OCI-LY3 (cell line): ENCODE measurements around the gene SUPV3L1.

Experiments
- EZH2phosphoT487 ChIP-seq: fragments of 200-600 bp; shearing (Covaris generic); IDR thresholded peaks from 2 replicates; pipeline ENCODE4 v1.6.1; 2018; ENCODE audit warnings: antibody characterized with exemption, mixed run types, low read depth
- TF ChIP-seq, protein P1 (sequence below): fragments of 200-600, 300-600 bp; sonication (generic); IDR thresholded peaks from 2 replicates; pipeline ENCODE4 v1.5.1; 2014; ENCODE audit warnings: antibody characterized with exemption, low read length, low read depth

DNA sequence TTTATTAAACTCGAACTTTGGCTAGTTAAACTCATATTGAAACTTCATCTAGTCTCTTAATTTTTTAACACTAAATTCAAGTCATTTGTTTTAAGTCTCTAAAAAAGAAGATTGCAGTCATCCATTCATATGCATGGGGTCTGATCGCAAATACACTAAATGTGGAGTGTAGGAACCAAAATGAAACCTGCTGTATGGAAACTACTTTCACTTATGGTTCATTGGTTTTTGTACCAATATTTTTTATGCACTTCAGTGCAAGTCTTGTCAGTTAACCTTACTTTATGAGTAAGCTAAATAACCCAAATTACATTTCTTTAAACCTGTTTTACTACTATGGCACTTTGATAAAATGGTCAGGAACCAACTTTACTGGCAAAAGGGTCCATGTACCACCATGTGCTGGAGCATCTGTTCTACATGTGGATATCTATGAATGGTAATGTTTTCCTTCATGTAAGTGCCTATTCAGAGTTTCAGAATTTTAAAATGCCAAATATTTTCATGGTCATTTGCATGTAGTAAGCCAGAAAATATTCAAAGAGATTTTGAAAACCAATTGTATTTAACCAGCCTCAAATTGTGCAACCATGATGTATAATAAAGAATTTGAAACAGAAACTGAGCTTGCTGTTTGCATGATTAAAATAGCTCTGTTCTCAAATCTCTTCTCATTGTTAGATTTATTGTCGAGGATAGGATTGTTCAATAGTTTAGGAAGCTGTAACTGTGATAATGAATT lies 7.6 kb upstream of the SUPV3L1 start:
- TF ChIP-seq, protein P1, sequence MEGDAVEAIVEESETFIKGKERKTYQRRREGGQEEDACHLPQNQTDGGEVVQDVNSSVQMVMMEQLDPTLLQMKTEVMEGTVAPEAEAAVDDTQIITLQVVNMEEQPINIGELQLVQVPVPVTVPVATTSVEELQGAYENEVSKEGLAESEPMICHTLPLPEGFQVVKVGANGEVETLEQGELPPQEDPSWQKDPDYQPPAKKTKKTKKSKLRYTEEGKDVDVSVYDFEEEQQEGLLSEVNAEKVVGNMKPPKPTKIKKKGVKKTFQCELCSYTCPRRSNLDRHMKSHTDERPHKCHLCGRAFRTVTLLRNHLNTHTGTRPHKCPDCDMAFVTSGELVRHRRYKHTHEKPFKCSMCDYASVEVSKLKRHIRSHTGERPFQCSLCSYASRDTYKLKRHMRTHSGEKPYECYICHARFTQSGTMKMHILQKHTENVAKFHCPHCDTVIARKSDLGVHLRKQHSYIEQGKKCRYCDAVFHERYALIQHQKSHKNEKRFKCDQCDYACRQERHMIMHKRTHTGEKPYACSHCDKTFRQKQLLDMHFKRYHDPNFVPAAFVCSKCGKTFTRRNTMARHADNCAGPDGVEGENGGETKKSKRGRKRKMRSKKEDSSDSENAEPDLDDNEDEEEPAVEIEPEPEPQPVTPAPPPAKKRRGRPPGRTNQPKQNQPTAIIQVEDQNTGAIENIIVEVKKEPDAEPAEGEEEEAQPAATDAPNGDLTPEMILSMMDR = no peak
- no peak for TF ChIP-seq EZH2phosphoT487
